ENCODE data around the gene OVCH2. TPM values are rescaled to one million over a fixed set of nuclear protein-coding genes. Genes with fewer than 3 reads are reported as not detected.

The OVCH2 gene
- total RNA-seq, 1 donor from 2014 or later, result not detected

GRCh38 chr11:7639643-7640025 is 66.6 kb downstream of the OVCH2 start:
- peaks cover 70% of the 10 kb centered on the region for H3K36me3 ChIP-seq
- peaks cover 29% of the 10 kb centered on the region for H3K4me1 ChIP-seq
- H3K4me3 ChIP-seq, result no peak overlapping the region
- H3K9me3 ChIP-seq (replicated peaks), result no peaks in the 10 kb centered on the region
- no peak for DNase-seq
- H3K27ac ChIP-seq (replicated peaks), result no peak overlapping the region
- no peaks in the 10 kb centered on the region for H3K27me3 ChIP-seq (ENCODE audit: low read depth)
- intact Hi-C loops (cut with micrococcal nuclease), result no loop called here
- TF ChIP-seq CTCF (IDR thresholded peaks at IDR 0.05; ENCODE audit: borderline replicate concordance), result no peak

Other genes with a start within 250 kb of the OVCH2 start
- 7.3 TPM for gene OLFML1, start 221.0 kb downstream of the OVCH2 start, total RNA-seq
- gene PPFIBP2, start 192.5 kb downstream of the OVCH2 start, total RNA-seq, result 19.2 TPM
- 1.8 TPM for gene CYB5R2, start 33.0 kb downstream of the OVCH2 start, total RNA-seq
- not detected for gene OR5P2, start 90.5 kb upstream of the OVCH2 start, total RNA-seq
- not detected for gene OR5P3, start 124.4 kb upstream of the OVCH2 start, total RNA-seq
- gene OR10A6, start 224.8 kb upstream of the OVCH2 start, total RNA-seq, result not detected
- gene OR10A3, start 235.2 kb upstream of the OVCH2 start, total RNA-seq, result not detected